Activated CD4-positive, CD25-positive, alpha-beta regulatory T cell treated with anti-CD3 and anti-CD28 coated beads, Interleukin-2, amount 50 U/mL, for 16 hours (primary cell): ENCODE data around the gene B3GALNT2.
"Not testable (repeated sequence)": the region's sequence is repeated elsewhere in the genome, so short reads cannot be mapped to it uniquely, and the experiment has no call there.

ENCODE experiments used
- DNase-seq: peaks from one replicate; pipeline ENCODE4 v3.0.0-alpha.2; 2020; ENCODE audit warnings: low read depth, low spot score

The B3GALNT2 gene

GRCh38 chr1:235504122-235504493 lies at the start of gene B3GALNT2:
B3GALNT2 (minus strand) TSS chr1:235504452; CDS start chr1:235504252, 200 bp downstream.
- no peak for DNase-seq

GRCh38 chr1:235553112-235553551 lies 48.9 kb upstream of the B3GALNT2 start:
- no peak for DNase-seq

DNA sequence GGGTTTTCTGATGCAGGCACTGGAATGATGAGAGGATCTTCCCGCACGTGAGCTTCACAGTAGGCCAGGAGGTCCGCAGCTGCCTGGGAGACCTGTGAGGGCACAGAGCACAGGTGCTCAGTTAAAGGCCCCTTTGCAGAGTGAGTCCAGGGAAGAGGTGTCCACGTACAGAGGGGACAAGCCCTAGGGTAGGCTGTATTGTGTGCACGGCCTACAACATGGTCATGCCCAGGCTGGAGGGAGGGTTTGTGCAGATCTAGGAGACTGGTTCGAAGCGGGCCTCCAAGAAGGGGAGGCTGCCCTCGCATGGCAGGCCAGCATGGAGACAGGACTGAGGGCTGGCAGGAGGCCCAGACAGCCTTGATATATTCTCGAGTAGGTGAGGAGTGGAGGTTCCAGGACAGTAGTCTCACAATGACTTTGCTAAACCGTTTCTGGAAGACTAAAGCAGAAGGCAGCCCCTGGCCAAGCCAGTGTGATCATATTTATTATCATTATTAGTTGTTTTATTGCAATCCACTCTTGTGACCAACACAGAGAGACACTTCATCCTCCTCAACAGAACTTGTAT lies 48.0 kb upstream of the B3GALNT2 start:
- DNase-seq, result no peak

DNA sequence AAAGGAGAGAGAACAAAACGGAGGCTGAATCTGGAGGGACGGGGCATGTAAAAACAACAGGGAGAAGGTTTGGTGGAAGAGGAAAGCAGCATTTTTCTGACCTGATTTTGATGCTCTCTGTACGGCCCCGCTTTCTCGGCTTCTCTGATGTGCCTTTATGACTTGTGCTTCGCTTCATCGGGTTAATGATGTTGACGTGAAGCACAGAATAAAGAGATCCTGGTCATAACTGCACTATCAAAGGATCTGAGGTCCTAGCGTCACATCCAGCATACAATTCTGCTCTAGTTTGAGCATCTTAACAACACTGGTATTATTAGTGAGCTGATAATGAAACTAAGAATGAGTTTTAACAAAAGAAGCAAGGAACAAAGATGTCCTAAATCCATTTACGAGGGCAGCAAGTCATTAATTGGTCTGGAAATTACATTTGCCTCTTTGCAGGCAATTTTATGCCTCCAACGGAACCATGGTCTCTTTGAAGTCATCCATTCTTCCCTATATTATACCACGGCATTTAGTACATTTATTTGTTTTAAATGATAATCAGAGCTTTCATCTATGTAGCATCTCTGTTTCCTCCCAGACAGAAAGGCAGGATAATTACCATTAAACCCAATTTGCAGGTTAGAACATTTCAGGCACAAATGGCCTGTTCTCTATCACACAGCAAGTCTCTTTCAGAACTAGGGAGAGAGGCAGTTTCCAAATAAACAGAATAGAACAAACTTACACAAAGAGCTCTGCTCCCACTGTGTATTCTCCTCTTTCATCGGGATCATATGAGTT lies 45.3 kb upstream of the B3GALNT2 start:
- DNase-seq, result no peak

GRCh38 chr1:235546369-235547155 lies 42.3 kb upstream of the B3GALNT2 start:
- not testable (repeated sequence) for DNase-seq

- DNase-seq, result no peak
These were observed 41.2 kb upstream of the B3GALNT2 start for GRCh38 chr1:235545292-235545930.

DNA sequence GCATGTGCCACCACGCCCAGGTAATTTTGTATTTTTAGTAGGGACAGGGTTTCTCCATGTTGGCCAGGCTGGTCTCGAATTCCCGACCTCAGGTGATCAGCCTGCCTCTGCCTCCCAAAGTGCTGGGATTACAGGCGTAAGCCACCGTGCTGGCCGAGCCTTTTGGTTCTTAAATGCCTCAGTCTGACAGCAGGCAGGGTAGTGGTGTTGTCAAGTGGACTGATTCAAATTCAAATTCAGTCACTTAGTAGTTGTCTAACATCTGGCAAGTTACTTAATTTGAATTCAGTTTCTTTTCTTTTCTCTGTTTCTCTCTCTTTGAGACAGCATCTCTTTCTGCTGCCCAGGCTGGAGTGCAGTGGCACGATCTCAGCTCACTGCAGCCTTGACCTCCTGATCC lies 38.6 kb upstream of the B3GALNT2 start:
- DNase-seq, result not testable (repeated sequence)

DNA sequence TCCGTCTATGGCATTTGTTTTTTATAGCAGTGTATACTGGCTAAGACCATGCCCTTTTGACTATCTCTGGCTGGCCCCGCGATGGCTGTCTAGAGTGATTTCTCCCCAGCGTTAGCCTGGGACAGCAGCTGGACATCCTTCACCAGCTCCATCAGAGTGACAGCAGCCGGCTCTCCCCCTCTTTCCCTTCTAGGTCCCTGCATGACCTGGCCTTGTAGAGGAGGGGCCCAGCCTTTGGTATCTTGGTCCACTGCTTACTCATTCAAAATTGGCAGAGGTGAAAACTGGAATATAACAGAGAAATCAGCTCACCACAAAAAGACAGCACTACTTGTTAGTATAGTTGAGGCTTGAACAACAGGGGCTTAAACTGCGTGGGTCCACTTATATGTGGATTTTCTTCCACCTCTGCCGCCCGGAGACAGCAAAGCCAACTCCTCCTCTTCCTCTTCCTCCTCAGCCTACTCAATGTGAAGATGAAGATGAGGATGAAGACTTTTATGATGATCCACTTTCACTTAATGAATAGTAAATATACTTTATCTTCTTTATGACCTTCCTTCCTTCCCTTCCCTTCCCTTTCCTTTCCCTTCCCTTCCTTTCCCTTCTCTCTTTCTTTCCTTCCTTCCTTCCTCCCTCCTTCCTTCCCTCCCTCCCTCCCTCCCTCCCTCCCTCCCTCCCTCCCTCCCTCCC lies 29.4 kb upstream of the B3GALNT2 start:
- no peak for DNase-seq

GRCh38 chr1:235532360-235532759 lies 28.1 kb upstream of the B3GALNT2 start:
- DNase-seq, result no peak

DNA sequence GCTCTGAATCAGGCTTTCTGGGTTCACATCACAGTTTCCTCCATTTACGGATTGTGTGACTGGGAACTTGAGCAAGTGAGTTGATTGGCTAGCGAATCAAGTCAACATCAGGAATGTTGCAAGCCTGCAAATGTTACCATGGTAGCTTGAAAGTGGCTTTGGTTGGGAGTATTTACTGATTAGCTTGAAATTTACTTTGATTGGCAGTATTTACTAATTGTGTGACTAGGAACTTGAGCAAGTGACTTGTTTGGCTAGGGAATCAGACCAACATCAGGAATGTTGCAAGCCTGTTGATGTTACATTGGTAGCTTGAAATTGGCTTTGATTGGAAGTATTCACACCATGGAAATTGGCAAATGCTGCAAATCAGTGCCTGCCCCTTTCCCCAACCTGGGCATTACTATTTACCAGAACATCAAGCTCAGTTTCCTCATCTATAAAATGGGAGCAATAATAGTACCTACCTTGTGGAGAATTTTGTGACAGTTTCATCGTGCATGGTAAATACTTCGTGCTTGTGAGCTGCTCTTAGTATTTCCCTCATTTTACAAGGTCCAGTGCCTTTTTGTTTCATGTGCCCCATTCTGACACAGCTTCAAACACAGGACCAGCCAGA lies 23.1 kb upstream of the B3GALNT2 start:
- DNase-seq, result no peak

DNA sequence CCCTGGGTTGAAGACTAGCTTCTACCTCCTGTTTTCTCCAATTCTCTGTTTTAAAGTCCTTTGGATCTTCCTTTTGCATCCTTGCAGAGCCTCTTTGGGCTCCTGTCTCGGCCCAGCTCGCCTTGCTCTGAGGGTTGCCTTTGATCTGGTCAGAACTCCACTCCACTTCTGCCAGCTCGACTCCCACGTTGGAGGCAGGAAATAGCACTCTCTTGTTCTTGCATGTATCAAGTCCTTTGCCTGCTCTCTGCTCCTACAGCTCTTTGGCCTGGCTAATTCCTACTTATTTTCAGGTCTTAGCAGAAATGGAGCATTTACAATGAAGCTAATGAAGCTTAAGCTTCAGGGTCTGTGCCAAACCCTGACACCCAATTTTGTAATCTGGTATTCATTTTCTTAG lies 21.1 kb upstream of the B3GALNT2 start:
- no peak for DNase-seq

GRCh38 chr1:235516862-235517446 lies 12.7 kb upstream of the B3GALNT2 start:
- no peak for DNase-seq

DNA sequence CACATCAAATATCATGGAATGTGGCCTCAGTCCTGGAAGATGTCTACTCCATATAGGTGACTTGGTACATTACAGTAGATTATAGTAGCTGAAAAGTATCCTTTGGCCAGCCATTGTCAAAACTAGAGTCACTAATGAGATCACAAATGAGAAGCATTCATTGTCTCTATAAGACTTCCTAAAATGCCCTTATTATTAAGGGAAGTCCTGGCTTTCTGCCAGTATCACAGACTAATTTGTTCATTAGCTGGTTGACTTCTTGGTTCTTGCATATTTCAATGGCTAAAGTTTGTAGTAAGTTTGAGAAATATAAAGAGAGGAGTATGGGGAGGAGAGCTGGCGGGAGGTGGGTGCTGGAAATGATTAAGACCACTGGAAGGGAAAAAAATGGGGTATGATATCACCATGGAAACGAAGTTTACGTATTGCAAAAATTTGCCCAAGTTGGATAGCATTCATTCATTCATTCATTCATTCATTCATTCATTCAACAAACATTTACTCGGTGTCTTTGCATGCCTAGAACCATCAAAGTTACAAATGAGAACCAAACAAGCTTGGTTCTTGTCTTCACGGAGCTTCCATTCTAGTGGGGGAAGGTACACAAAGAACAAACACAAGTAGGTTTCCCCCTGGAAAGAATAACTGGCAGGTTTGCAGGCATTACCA lies 11.7 kb upstream of the B3GALNT2 start:
- DNase-seq, result no peak

DNA sequence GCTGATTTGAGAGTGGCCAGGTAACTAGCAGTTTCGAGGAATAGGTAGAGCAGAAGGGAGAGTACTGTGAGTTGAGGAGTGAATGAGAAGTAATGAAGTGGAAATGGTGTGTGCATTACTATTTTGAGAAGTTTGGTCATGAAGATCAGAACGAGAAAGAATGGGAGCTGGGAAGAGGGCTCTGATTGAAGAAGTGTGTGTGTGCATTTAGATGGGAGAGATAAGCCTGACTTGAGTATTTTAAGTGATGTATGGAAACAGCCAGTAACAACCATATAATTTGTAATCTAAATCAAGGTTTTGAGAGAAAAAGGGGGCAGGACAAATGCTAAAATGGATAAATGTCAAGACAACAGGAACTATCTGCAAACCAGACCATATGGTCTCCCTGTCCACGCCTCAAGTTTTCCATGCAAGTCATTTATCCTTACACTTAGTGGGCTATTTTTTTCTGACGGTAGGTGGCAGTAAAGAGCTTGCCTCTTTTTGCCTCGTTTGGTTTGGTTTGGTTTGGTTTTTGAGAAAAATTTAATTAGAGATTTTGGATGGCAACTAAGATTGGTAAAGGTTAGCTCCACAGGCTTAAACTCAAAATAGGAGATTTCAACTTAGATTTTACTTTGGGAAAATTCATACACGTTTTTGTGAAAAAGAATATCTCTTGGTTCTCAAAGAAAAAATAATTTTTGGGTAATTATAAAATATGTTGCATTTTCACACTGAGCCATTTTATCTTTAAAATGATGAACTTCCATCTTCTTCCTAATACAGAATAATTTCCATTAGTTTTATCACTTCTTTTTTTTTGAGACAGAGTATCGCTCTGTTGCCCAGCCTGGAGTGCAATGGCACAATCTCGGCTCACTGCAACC lies 9.5 kb upstream of the B3GALNT2 start:
- peak; percentile 11 for DNase-seq

DNA sequence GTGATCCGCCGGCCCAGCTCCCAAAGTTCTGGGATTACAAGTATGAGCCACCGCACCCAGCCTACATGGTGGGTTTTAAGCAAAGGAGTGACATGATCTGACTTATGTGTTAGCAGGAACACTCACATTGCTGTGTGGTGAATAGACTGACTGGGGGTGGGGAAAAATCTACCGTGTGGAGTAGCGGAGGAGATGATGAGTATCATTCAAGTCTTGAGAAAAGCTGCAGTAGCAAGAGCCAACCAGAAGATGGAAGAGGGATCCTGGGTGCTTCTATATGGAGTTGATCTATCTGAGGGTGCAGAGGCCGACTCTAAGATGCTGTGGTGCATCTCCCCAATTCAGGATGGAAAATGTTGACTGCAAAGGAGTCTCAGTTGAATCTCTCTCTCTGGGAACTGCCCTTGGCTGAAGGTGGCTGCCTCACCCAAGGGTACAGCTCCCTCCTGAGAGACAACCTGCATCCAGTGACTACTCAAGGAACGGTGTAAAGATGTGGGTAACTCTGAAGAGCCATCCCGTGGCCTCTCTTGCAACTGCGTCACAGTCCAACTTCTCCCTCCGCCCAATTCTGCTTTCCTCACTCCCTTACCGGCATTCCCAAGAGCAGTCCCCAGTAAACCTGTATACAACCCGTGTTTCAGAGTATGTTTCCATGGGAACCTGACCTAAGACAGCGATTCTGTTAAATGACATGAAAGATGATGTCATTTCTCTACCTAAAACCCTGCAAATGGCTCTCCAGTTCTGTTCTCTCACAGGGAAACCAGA lies 7.4 kb upstream of the B3GALNT2 start:
- DNase-seq, result no peak

DNA sequence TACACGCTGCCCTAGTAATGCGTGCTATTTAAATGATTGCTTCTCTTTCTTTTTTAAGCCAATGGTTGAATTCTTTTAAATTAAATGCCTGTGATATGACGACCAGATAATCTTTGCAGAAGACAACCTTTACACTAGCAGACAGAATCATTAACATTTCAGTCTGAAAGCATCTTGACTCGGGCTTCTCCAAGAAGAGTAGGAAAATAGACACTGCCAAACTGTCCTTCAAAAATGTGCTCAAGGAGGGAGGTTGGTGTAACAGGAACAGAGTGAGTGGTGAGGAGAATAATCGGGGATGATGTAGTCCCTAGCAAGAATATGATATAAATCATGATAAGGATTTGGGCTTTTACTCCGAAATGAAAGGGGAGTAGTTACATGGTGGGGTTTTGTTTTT lies 6.6 kb upstream of the B3GALNT2 start:
- DNase-seq, result no peak

DNA sequence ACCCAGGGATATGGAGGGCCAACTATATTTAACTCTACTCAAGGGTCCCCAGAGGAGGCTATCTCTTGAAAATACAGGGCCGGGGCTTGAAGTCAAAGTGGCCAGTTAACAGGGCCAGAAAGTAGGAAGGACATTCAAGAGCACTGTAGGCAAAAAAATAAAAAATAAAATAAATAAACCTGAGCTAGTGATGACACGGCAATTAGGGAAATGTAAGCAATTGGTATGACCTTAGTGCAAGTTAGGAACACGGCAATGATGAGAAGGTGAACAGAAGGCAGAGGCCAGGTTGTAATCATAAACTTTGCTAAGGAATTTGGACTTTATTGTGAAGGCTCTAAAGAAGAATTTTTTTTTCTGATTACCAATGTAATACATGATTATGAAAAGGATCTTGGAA lies 3.4 kb upstream of the B3GALNT2 start:
- DNase-seq, result no peak

DNA sequence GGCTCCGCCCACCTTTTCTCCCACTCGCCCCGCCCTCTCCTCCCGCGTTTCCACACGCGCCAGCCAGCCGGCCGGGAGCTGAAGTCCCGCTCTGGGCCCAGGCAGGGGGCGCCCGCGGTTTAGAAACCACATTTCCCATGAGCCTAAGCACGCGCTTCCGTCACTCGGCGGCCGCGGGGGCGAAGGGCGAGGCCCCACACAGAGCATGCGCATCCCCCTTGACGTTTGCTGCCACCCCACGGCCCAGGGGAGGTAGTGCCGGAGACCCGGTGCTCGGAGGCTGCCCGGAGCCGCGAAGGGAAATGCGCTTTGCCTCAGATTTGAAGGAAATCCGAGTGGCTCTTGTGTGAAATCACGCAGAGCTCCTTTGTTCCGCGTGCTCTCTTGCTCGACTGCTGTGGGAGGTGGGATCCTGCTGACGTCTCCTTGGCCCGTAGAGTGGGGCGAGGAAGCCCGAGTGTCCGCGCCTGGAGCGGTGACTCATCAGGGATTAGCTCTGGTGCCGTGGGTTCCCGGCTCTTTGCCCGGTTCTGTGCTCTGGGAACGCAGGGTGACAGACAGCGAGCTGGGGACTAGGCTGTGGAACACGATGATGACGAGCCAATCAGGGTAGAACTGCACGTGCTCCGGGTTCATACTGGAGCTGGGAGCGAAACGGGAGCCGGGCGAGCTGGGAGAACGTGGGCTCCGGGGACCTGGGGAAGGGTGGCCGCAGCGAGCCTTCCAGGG lies 406 bp upstream of the B3GALNT2 start:
- peak; percentile 94 for DNase-seq
